Caco-2 (cell line): ENCODE data around the gene ASCC1. TPM values are rescaled to one million over a fixed set of nuclear protein-coding genes. Genes with fewer than 3 reads are reported as not detected.

ENCODE experiments used
- BruUV-seq: library from RNA; stranded (reverse); fragments of 400-500 nt; replicated peaks from 2 replicates; lab custom pipeline; 2021; lab: Mats Ljungman, UMichigan
- CTCF ChIA-PET: fragments of 300-600 bp; sonication (Branson Sonifier 250); formaldehyde crosslinking; loops from one replicate; lab custom pipeline; 2022; ENCODE audit warnings: antibody characterized with exemption; lab: Charles Lee
- POLR2A ChIA-PET: fragments of 300-600 bp; sonication (Branson Sonifier 250); formaldehyde crosslinking; loops from one replicate; lab custom pipeline; 2022; ENCODE audit warnings: antibody characterized with exemption; lab: Charles Lee
- DNase-seq, 2 experiments: peaks; one replicate each; pipeline versions ENCODE4 v3.0.0 to v3.0.0-alpha.2; 2020 to 2022
- H3K27me3 ChIP-seq: replicated peaks from 2 replicates; pipeline ENCODE4 v1.6.0; 2011; ENCODE audit warnings: low read length; ENCODE audit not compliant: control insufficient read depth, insufficient read depth
- H3K36me3 ChIP-seq: 2 replicates; pipeline ENCODE4 v1.5.1; 2011; ENCODE audit warnings: low read length; ENCODE audit not compliant: control insufficient read depth, insufficient read depth
- H3K4me1 ChIP-seq: fragments of 250-450 bp; sonication (Bioruptor Pico); 2 replicates; pipeline ENCODE4 v1.5.1; 2020; ENCODE audit warnings: mild to moderate bottlenecking
- H3K4me3 ChIP-seq: 2 replicates; pipeline ENCODE4 v1.5.1; 2011; ENCODE audit warnings: low read depth, mild to moderate bottlenecking, control low read depth, low read length
- H3K9me3 ChIP-seq: fragments of 250-450 bp; sonication (Bioruptor Pico); 2 replicates; pipeline ENCODE4 v1.5.1; 2020; ENCODE audit warnings: mild to moderate bottlenecking, moderate library complexity
- H3K27ac Mint-ChIP-seq: one replicate; pipeline ENCODE4 v1.8.0; 2022; ENCODE audit warnings: mixed read lengths; ENCODE audit not compliant: unreplicated experiment
- H3K27me3 Mint-ChIP-seq: one replicate; pipeline ENCODE4 v1.8.0; 2022; ENCODE audit warnings: mixed read lengths; ENCODE audit not compliant: insufficient read depth, unreplicated experiment
- H3K36me3 Mint-ChIP-seq: one replicate; pipeline ENCODE4 v1.8.0; 2022; ENCODE audit warnings: mild to moderate bottlenecking, mixed read lengths; ENCODE audit not compliant: insufficient read depth, unreplicated experiment
- H3K4me1 Mint-ChIP-seq: one replicate; pipeline ENCODE4 v1.8.0; 2022; ENCODE audit warnings: low read depth, mixed read lengths; ENCODE audit not compliant: unreplicated experiment
- H3K4me3 Mint-ChIP-seq: one replicate; pipeline ENCODE4 v1.8.0; 2022; ENCODE audit warnings: mild to moderate bottlenecking, moderate library complexity, mixed read lengths; ENCODE audit not compliant: unreplicated experiment
- H3K9me3 Mint-ChIP-seq: one replicate; pipeline ENCODE4 v1.8.0; 2022; ENCODE audit warnings: mixed read lengths; ENCODE audit not compliant: unreplicated experiment
- CTCF ChIP-seq, 2 experiments: fragments of 200-600 bp in 1 of 2; IDR thresholded peaks; 1 replicate in 1 of 2; 2 replicates in 1 of 2; pipeline versions ENCODE4 v1.5.1 to v1.8.0; 2011 to 2022; ENCODE audit warnings: antibody characterized with exemption in 1 of 2, control low read depth in 1 of 2, inconsistent platforms in 1 of 2, low read depth in 1 of 2, low read length in 1 of 2, mild to moderate bottlenecking in 1 of 2, moderate library complexity in 1 of 2; ENCODE audit not compliant: insufficient read depth in 1 of 2, severe bottlenecking in 1 of 2, unreplicated experiment in 1 of 2
- intact Hi-C: fragments of 100-400 bp; cut with micrococcal nuclease; formaldehyde crosslinking; loops from one replicate; pipeline ENCODE4 v1.10.0; 2022; ENCODE audit not compliant: unreplicated experiment
- total RNA-seq: library from RNA; stranded (reverse); gene quantifications from 2 replicates; pipeline ENCODE4 v1.2.3, GENCODE V29; 2022

Gene ASCC1
- total RNA-seq, 1 experiment from 2014 or later: 73.7 TPM

GRCh38 chr10:72049969-72050781 is 165.9 kb downstream of the ASCC1 start:
- no peak overlapping the region for H3K4me3 Mint-ChIP-seq
- H3K36me3 Mint-ChIP-seq: peaks cover 6% of the 10 kb centered on the region
- intact Hi-C loops: loop anchor here (2.0 to 5.0 kb wide), 4 partner anchors 33 to 277 kb away; no protein-coding TSS in a partner anchor
- CTCF ChIA-PET: interaction anchor here (1.4 to 2.2 kb wide), 3 partner anchors 21 to 154 kb away, joined by 3 to 22 read pairs (median 5); no protein-coding TSS in a partner anchor
- no TSS peak for BruUV-seq
- Histone ChIP-seq H3K36me3 (no peaks in the 10 kb centered on the region), H3K4me3 (no peak overlapping the region), H3K27me3 (no peaks in the 10 kb centered on the region), H3K4me1 (peaks cover 12% of the 10 kb centered on the region), H3K9me3 (no peaks in the 10 kb centered on the region)
- peaks cover 8% of the 10 kb centered on the region for H3K4me1 Mint-ChIP-seq
- TF ChIP-seq CTCF (IDR thresholded peaks at IDR 0.05; ENCODE audit: insufficient read depth in 1 of 2, low read depth in 1 of 2, low read length in 1 of 2, severe bottlenecking in 1 of 2, unreplicated experiment in 1 of 2): no peak
- no peak overlapping the region for H3K27ac Mint-ChIP-seq
- POLR2A ChIA-PET: no interaction called here
- no peak for DNase-seq
- H3K9me3 Mint-ChIP-seq: peaks cover 9% of the 10 kb centered on the region
- no peaks in the 10 kb centered on the region for H3K27me3 Mint-ChIP-seq

GRCh38 chr10:72049472-72049871 is 166.6 kb downstream of the ASCC1 start:
- Mint-ChIP-seq H3K9me3 (peaks cover 9% of the 10 kb centered on the region), H3K4me1 (peaks cover 15% of the 10 kb centered on the region), H3K4me3 (no peak overlapping the region), H3K36me3 (peaks cover 6% of the 10 kb centered on the region), H3K27me3 (no peaks in the 10 kb centered on the region), H3K27ac (no peak overlapping the region)
- DNase-seq: no peak
- intact Hi-C loops: loop anchor here (2.0 to 5.0 kb wide), 4 partner anchors 33 to 278 kb away; no protein-coding TSS in a partner anchor
- no peaks in the 10 kb centered on the region for H3K36me3 ChIP-seq
- H3K4me1 ChIP-seq: peaks cover 19% of the 10 kb centered on the region
- no TSS peak for BruUV-seq
- no peak overlapping the region for H3K4me3 ChIP-seq
- H3K27me3 ChIP-seq: no peaks in the 10 kb centered on the region
- ChIA-PET POLR2A (no interaction called here), CTCF (interaction anchor here (0.9 to 3.0 kb wide), 14 partner anchors 10 to 153 kb away, joined by 3 to 46 read pairs (median 12); no protein-coding TSS in a partner anchor)
- TF ChIP-seq CTCF (IDR thresholded peaks at IDR 0.05; ENCODE audit: insufficient read depth in 1 of 2, low read depth in 1 of 2, low read length in 1 of 2, severe bottlenecking in 1 of 2, unreplicated experiment in 1 of 2): no peak
- no peaks in the 10 kb centered on the region for H3K9me3 ChIP-seq

- Mint-ChIP-seq H3K4me3 (no peak overlapping the region), H3K27me3 (no peaks in the 10 kb centered on the region), H3K4me1 (peaks cover 20% of the 10 kb centered on the region), H3K9me3 (peaks cover 9% of the 10 kb centered on the region), H3K36me3 (peaks cover 6% of the 10 kb centered on the region), H3K27ac (peak overlapping the region; percentile 82)
- H3K27me3 ChIP-seq: no peaks in the 10 kb centered on the region
- CTCF ChIA-PET: interaction anchor here (0.5 to 3.0 kb wide), 94 partner anchors 8 to 644 kb away, joined by 3 to 86 read pairs (median 5); partner anchors contain the start of genes ANAPC16, ASCC1, CHST3 and DNAJB12
- H3K36me3 ChIP-seq: no peaks in the 10 kb centered on the region
- H3K4me1 ChIP-seq: peaks cover 24% of the 10 kb centered on the region
- H3K4me3 ChIP-seq: no peak overlapping the region
- BruUV-seq: no TSS peak
- peak; percentile 99 to 100 for TF ChIP-seq CTCF (IDR thresholded peaks at IDR 0.05; ENCODE audit: insufficient read depth in 1 of 2, low read depth in 1 of 2, low read length in 1 of 2, severe bottlenecking in 1 of 2, unreplicated experiment in 1 of 2)
- POLR2A ChIA-PET: interaction anchor here (0.6 to 1.0 kb wide), 3 partner anchors 84 to 356 kb away, joined by 3 read pairs; partner anchors contain the start of gene CHST3
- intact Hi-C loops: loop anchor here (1.0 to 5.0 kb wide), 10 partner anchors 32 to 289 kb away; no protein-coding TSS in a partner anchor
- 0 out of 2 replicates have a peak, but pooled peaks cover under 1% of the 10 kb centered on the region for H3K9me3 ChIP-seq
- peak; percentile 94 to 97 for DNase-seq
Observed at GRCh38 chr10:72048450-72049124, 167.5 kb downstream of the ASCC1 start.
